Measurements from ENCODE around the gene DIAPH2.

GRCh38 chrX:96798982-96799381 lies 114.3 kb downstream of the DIAPH2 start:
- TF ChIP-seq CTCF (IDR thresholded peaks at IDR 0.05; ENCODE audit: low read length) (no peak), EZH2phosphoT487 (IDR thresholded peaks at IDR 0.05; ENCODE audit: low read length) (no peak)
